ENCODE measurements around the gene FNBP1. TPM values are rescaled to one million over a fixed set of nuclear protein-coding genes. Genes with fewer than 3 reads are reported as not detected.

The FNBP1 gene
- total RNA-seq, 1 experiment from 2014 or later, result 36.5 TPM

GRCh38 chr9:130015353-130016019, 27.5 kb downstream of the FNBP1 start:
- Histone ChIP-seq H3K79me1 (ENCODE audit: insufficient read depth, low read depth, low read length, poor library complexity, severe bottlenecking) (no peaks in the 10 kb centered on the region), H2AFZ (ENCODE audit: low read length) (no peak overlapping the region), H3K79me2 (ENCODE audit: insufficient read depth, low read length) (peaks cover 3% of the 10 kb centered on the region; the same call in 1 of the 2 replicates), H4K91ac (ENCODE audit: insufficient read length, low read depth, low read length) (no peak overlapping the region), H3K56ac (ENCODE audit: insufficient read length, low read depth, low read length) (no peak overlapping the region), H3K27ac (ENCODE audit: insufficient read length, low read depth, low read length) (no peak overlapping the region), H2BK20ac (ENCODE audit: low read depth, low read length, poor library complexity, severe bottlenecking) (no peak overlapping the region), H4K8ac (replicated peaks; ENCODE audit: insufficient read length, low read depth, low read length) (no peak overlapping the region), H2BK12ac (ENCODE audit: insufficient read length, low read depth, low read length) (no peak overlapping the region), H3K9me3 (ENCODE audit: control insufficient read depth, low read depth, low read length) (no peaks in the 10 kb centered on the region), H3K23me2 (ENCODE audit: insufficient read length, low read depth, low read length, poor library complexity, severe bottlenecking) (no peaks in the 10 kb centered on the region), H2BK5ac (ENCODE audit: insufficient read length, low read length) (no peak overlapping the region), H2AK5ac (ENCODE audit: insufficient read length, low read length) (no peak overlapping the region), H3T11ph (ENCODE audit: low read length) (no peak overlapping the region), H3K27me3 (ENCODE audit: insufficient read depth, low read length) (no peaks in the 10 kb centered on the region), H4K20me1 (ENCODE audit: control insufficient read depth, insufficient read depth, insufficient read length) (no peaks in the 10 kb centered on the region), H2BK15ac (ENCODE audit: low read depth, low read length) (no peak overlapping the region), H3K4ac (ENCODE audit: low read depth, low read length) (no peak overlapping the region), H3K9ac (ENCODE audit: extremely low read depth, insufficient read length, low read length) (no peak overlapping the region), H3K4me1 (ENCODE audit: insufficient read depth, low read length) (no peaks in the 10 kb centered on the region), H3K4me2 (ENCODE audit: insufficient read depth, insufficient read length, low read length) (no peak overlapping the region), H4K5ac (ENCODE audit: insufficient read length, low read depth, low read length) (no peak overlapping the region), H3K14ac (ENCODE audit: insufficient read depth, low read length) (no peak overlapping the region), H3K18ac (ENCODE audit: insufficient read length, low read depth, low read length) (no peak overlapping the region), H2BK120ac (ENCODE audit: low read depth, low read length, poor library complexity, severe bottlenecking) (no peak overlapping the region), H3K23ac (ENCODE audit: insufficient read length, low read depth, low read length) (no peak overlapping the region)
- Mint-ChIP-seq H3K36me3 (ENCODE audit: insufficient read depth in 1 of 3, low read depth in 3 of 3) (peaks cover 8 to 13% (median 9%) of the 10 kb centered on the region in 3 experiments), H3K9me3 (peaks cover 8% of the 10 kb centered on the region in 2 experiments), H3K4me1 (no peaks in the 10 kb centered on the region), H3K4me3 (no peak overlapping the region), H3K27ac (no peak overlapping the region), H3K27me3 (ENCODE audit: low read depth) (no peaks in the 10 kb centered on the region)
- DNase-seq, result no peak
- WGBS (ENCODE audit: extremely low coverage, insufficient read length, low lambda C conversion rate), result no CpG with 5 or more reads among the region's 5 CpGs
- TF ChIP-seq CTCF (conservative IDR thresholded peaks at IDR 0.05), result no peak
